H1 (cell line): ENCODE measurements around the gene OR8B4. TPM values are rescaled to one million over a fixed set of nuclear protein-coding genes. Genes with fewer than 3 reads are reported as not detected.

Source experiments
- CTCF ChIA-PET: fragments of 300-600 bp; sonication (Branson Sonifier 250); formaldehyde crosslinking; loops from one replicate; lab custom pipeline; 2021; ENCODE audit not compliant: partially characterized antibody; lab: Charles Lee
- POLR2A ChIA-PET: fragments of 300-600 bp; sonication (Branson Sonifier 250); formaldehyde crosslinking; loops from one replicate; lab custom pipeline; 2021; ENCODE audit warnings: inconsistent platforms; ENCODE audit not compliant: partially characterized antibody; lab: Charles Lee
- DNase-seq, 2 experiments: peaks; one replicate each; pipeline versions ENCODE4 v3.0.0 to v3.0.0-alpha.2; 2010 to 2022; ENCODE audit warnings: low spot score in 2 of 2, low read depth in 1 of 2, mixed read lengths in 1 of 2
- FAIRE-seq: peaks from 2 replicates; lab custom pipeline; 2011; peaks lifted over from hg19 to GRCh38; lab: Jason Lieb, UNC
- H2AFZ ChIP-seq: 2 replicates; pipeline ENCODE4 v1.8.1; 2012; ENCODE audit warnings: low read length, inconsistent platforms
- H2AK5ac ChIP-seq: 2 replicates; pipeline ENCODE4 v1.6.1; 2013; ENCODE audit warnings: low read depth, low read length
- H2BK120ac ChIP-seq: replicated peaks from 2 replicates; pipeline ENCODE3; 2013; ENCODE audit warnings: low read depth, low read length, inconsistent platforms
- H2BK12ac ChIP-seq: 2 replicates; pipeline ENCODE4 v1.6.1; 2013; ENCODE audit warnings: low read depth, low read length
- H2BK15ac ChIP-seq: 2 replicates; pipeline ENCODE4 v1.6.1; 2013; ENCODE audit warnings: low read length
- H2BK20ac ChIP-seq: 2 replicates; pipeline ENCODE4 v1.6.1; 2013; ENCODE audit warnings: low read length
- H2BK5ac ChIP-seq: 2 replicates; pipeline ENCODE4 v1.6.1; 2013; ENCODE audit warnings: low read depth, low read length
- H3K14ac ChIP-seq: 2 replicates; pipeline ENCODE4 v1.6.1; 2013; ENCODE audit warnings: inconsistent platforms; ENCODE audit not compliant: insufficient read length
- H3K18ac ChIP-seq: 2 replicates; pipeline ENCODE4 v1.6.1; 2013; ENCODE audit warnings: low read length; ENCODE audit errors: extremely low read depth
- H3K23ac ChIP-seq: 2 replicates; pipeline ENCODE4 v1.6.1; 2013; ENCODE audit warnings: inconsistent platforms; ENCODE audit not compliant: insufficient read length
- H3K23me2 ChIP-seq: 2 replicates; pipeline ENCODE4 v1.6.1; 2013; ENCODE audit warnings: low read depth, low read length
- H3K27ac ChIP-seq: 2 replicates; pipeline ENCODE4 v1.6.1; 2011; ENCODE audit warnings: low read depth, low read length, inconsistent platforms
- H3K27me3 ChIP-seq, 4 experiments: replicated peaks in 1 of 4; 1 replicate in 1 of 4; 2 replicates in 3 of 4; pipeline versions ENCODE4 v1.6.1 to v1.8.1; 2011 to 2013; ENCODE audit warnings: low read length in 3 of 4, mild to moderate bottlenecking in 3 of 4, inconsistent platforms in 2 of 4, mixed read lengths in 2 of 4, moderate library complexity in 1 of 4; ENCODE audit not compliant: control insufficient read depth in 3 of 4, insufficient read depth in 3 of 4; ENCODE audit errors: extremely low read depth in 1 of 4
- H3K36me3 ChIP-seq, 4 experiments: 2 replicates each; pipeline versions ENCODE4 v1.6.1 to v1.8.1; 2011 to 2013; ENCODE audit warnings: mild to moderate bottlenecking in 4 of 4, low read length in 3 of 4, moderate library complexity in 2 of 4, control low read depth in 1 of 4, inconsistent platforms in 1 of 4; ENCODE audit not compliant: insufficient read depth in 4 of 4, control insufficient read depth in 2 of 4
- H3K4ac ChIP-seq: replicated peaks from 2 replicates; pipeline ENCODE3; 2013; ENCODE audit warnings: low read length, low read depth, mixed read lengths, inconsistent platforms; ENCODE audit not compliant: insufficient read length
- H3K4me1 ChIP-seq, 4 experiments: replicated peaks in 1 of 4; 1 replicate in 1 of 4; 2 replicates in 3 of 4; pipeline versions ENCODE4 v1.6.1 to v1.8.1; 2011 to 2013; ENCODE audit warnings: low read length in 3 of 4, inconsistent platforms in 2 of 4, mixed read lengths in 1 of 4; ENCODE audit not compliant: insufficient read depth in 4 of 4, control insufficient read depth in 3 of 4
- H3K4me2 ChIP-seq, 2 experiments: 2 replicates each; pipeline versions ENCODE4 v1.6.1 to v1.8.1; 2011 to 2013; ENCODE audit warnings: low read depth in 2 of 2, low read length in 2 of 2, control low read depth in 1 of 2, inconsistent platforms in 1 of 2, mild to moderate bottlenecking in 1 of 2; ENCODE audit not compliant: insufficient read depth in 1 of 2
- H3K4me3 ChIP-seq, 4 experiments: fragments of 200-600, 300-600 bp in 1 of 4; sonication (generic), shearing (Covaris generic), sonication (Bioruptor Twin) in 1 of 4; 2 replicates each; pipeline versions ENCODE4 v1.5.1 to v1.8.1; 2011 to 2016; ENCODE audit warnings: low read length in 4 of 4, low read depth in 3 of 4, control low read depth in 2 of 4, inconsistent platforms in 2 of 4, mild to moderate bottlenecking in 2 of 4, mixed read lengths in 1 of 4, moderate library complexity in 1 of 4; ENCODE audit not compliant: insufficient read depth in 2 of 4; ENCODE audit errors: extremely low read depth in 1 of 4
- H3K56ac ChIP-seq: replicated peaks from 2 replicates; pipeline ENCODE3; 2013; ENCODE audit warnings: low read depth, mild to moderate bottlenecking, mixed read lengths, low read length, inconsistent platforms; ENCODE audit not compliant: insufficient read length
- H3K79me1 ChIP-seq: 2 replicates; pipeline ENCODE4 v1.6.1; 2013; ENCODE audit warnings: low read depth, low read length, control low read depth
- H3K79me2 ChIP-seq, 2 experiments: 2 replicates each; pipeline versions ENCODE4 v1.6.1 to v1.8.1; 2012 to 2013; ENCODE audit warnings: low read length in 2 of 2, mild to moderate bottlenecking in 2 of 2, inconsistent platforms in 1 of 2; ENCODE audit not compliant: insufficient read depth in 2 of 2, control insufficient read depth in 1 of 2
- H3K9ac ChIP-seq, 4 experiments: replicated peaks in 1 of 4; 1 replicate in 1 of 4; 2 replicates in 3 of 4; pipeline versions ENCODE4 v1.6.1 to v1.8.1; 2011 to 2013; ENCODE audit warnings: low read depth in 3 of 4, low read length in 3 of 4, control low read depth in 2 of 4, mild to moderate bottlenecking in 2 of 4, moderate library complexity in 2 of 4, inconsistent platforms in 1 of 4; ENCODE audit errors: extremely low read depth in 1 of 4
- H3K9me3 ChIP-seq, 2 experiments: 2 replicates each; pipeline versions ENCODE4 v1.6.1 to v1.8.1; 2012 to 2013; ENCODE audit warnings: mild to moderate bottlenecking in 2 of 2, moderate library complexity in 2 of 2, control low read depth in 1 of 2, inconsistent platforms in 1 of 2, low read depth in 1 of 2, low read length in 1 of 2, mixed read lengths in 1 of 2; ENCODE audit not compliant: insufficient read depth in 2 of 2
- H4K20me1 ChIP-seq, 2 experiments: replicated peaks in 1 of 2; 2 replicates each; pipeline versions ENCODE3 to v1.8.1; 2011 to 2013; ENCODE audit warnings: inconsistent platforms in 2 of 2, low read length in 2 of 2, mild to moderate bottlenecking in 1 of 2; ENCODE audit not compliant: insufficient read depth in 2 of 2, control insufficient read depth in 1 of 2
- H4K5ac ChIP-seq: 2 replicates; pipeline ENCODE4 v1.6.1; 2013; ENCODE audit warnings: low read length, low read depth, mixed read lengths, inconsistent platforms; ENCODE audit not compliant: insufficient read length
- H4K8ac ChIP-seq: 2 replicates; pipeline ENCODE4 v1.8.0; 2013; ENCODE audit warnings: mild to moderate bottlenecking, moderate library complexity, low read length, inconsistent platforms; ENCODE audit not compliant: insufficient read depth; ENCODE audit errors: extremely low read depth
- H4K91ac ChIP-seq: replicated peaks from 2 replicates; pipeline ENCODE3; 2013; ENCODE audit warnings: low read length, mixed read lengths, inconsistent platforms; ENCODE audit not compliant: insufficient read length
- BCL11A ChIP-seq, 2 experiments: IDR thresholded peaks; one replicate each; pipeline ENCODE4 v1.6.1; 2011; ENCODE audit warnings: low read depth in 2 of 2, low read length in 2 of 2, mild to moderate bottlenecking in 2 of 2
- RNF2 ChIP-seq: fragments of 200-900, 300-1000 bp; sonication (generic); IDR thresholded peaks from 2 replicates; pipeline ENCODE4 v1.7.1; 2016; ENCODE audit warnings: borderline replicate concordance, low read depth, mild to moderate bottlenecking, antibody characterized with exemption, low read length; ENCODE audit not compliant: poor library complexity, severe bottlenecking; ENCODE audit errors: missing control alignments
- TAF7 ChIP-seq: optimal IDR thresholded peaks from 2 replicates; pipeline ENCODE3; 2011; ENCODE audit warnings: low read depth, mild to moderate bottlenecking, inconsistent platforms, low read length, moderate library complexity, borderline replicate concordance
- WGBS, 2 experiments: shearing (Covaris generic) in 1 of 2; methylation state at CpG; one replicate each; pipeline versions ENCODE4 v1.1.6 to v1.1.7; 2013 to 2015; ENCODE audit warnings: low lambda C conversion rate in 2 of 2, mixed read lengths in 2 of 2, inconsistent platforms in 1 of 2, low coverage in 1 of 2, missing lambda C conversion rate in 1 of 2; ENCODE audit not compliant: insufficient replicate concordance in 2 of 2, insufficient coverage in 1 of 2, insufficient read length in 1 of 2; ENCODE audit errors: extremely low coverage in 1 of 2, missing lambda C conversion rate in 1 of 2; 5-methylcytosine and 5-hydroxymethylcytosine counted together
- polyA plus RNA-seq, 7 experiments: library from polyadenylated mRNA; depleted of rRNA in 3 of 7; stranded (reverse) in 5 of 7; unstranded in 2 of 7; fragments of >200 nt in 5 of 7; fragments of 200-250 nt in 2 of 7; gene quantifications; 1 replicate in 5 of 7; 2 replicates in 1 of 7; 4 replicates in 1 of 7; pipeline versions ENCODE4 v1.2.1 to v1.2.3, GENCODE V29; 2011 to 2013; ENCODE audit warnings: missing spikeins in 2 of 7, mixed read lengths in 2 of 7
- total RNA-seq: library from RNA; stranded (reverse); fragmentation: NEBNext Ultra II Directional; extraction: Animal tissue kit (Norgen Biotek cat#: 25700); gene quantifications from 2 replicates; pipeline ENCODE4 v1.2.1, GENCODE V29; 2021

OR8B4 gene
- total and polyA plus RNA-seq, 2 of the 8 experiments (the other 6 are each of a cell fraction or from before 2014, with no cell fraction given): not detected

DNA sequence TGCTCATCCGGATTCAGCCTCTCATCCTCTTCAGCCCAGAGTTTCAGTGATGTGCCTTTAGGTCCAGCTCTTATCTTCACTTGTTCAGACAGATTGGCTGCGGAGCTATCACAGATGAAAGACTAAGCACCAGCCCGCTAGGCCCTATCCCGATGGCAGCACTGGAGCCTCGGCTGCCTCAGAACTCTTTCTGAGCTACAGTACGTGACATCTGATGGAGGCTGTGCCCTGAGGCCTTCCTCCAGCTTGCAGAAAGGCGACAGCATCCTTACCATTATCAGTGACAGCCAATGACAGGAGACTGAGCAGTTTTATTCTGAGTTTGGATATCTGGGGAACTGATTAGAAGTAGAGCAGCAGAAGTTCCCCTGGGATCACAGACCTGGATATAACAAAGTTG lies 16.8 kb upstream of the OR8B4 start:
- H3K14ac ChIP-seq: no peak overlapping the region
- no peaks in the 10 kb centered on the region for H3K27me3 ChIP-seq
- no peak overlapping the region for H3K4ac ChIP-seq
- no peak for DNase-seq
- H2BK12ac ChIP-seq: no peak overlapping the region
- no peak overlapping the region for H4K8ac ChIP-seq
- no peak overlapping the region for H3K27ac ChIP-seq
- no peak overlapping the region for H2BK120ac ChIP-seq
- ChIA-PET CTCF (interaction anchor here (0.9 to 3.7 kb wide), 8 partner anchors 9 to 178 kb away, joined by 3 to 20 read pairs (median 4); no protein-coding TSS in a partner anchor), POLR2A (no interaction called here)
- no peak overlapping the region for H3K18ac ChIP-seq
- no peak overlapping the region for H2AFZ ChIP-seq
- H3K9ac ChIP-seq: no peak overlapping the region
- no peak overlapping the region for H2BK15ac ChIP-seq
- no peak for FAIRE-seq
- H3K36me3 ChIP-seq: no peaks in the 10 kb centered on the region
- H3K4me1 ChIP-seq: no peaks in the 10 kb centered on the region
- H4K91ac ChIP-seq: no peak overlapping the region
- 93% methylated on average over 7 of the region's 7 CpGs; no CpG with 5 or more reads in 1 of the 2 experiments for WGBS, 2 experiments
- TF ChIP-seq TAF7 (no peak), RNF2 (no peak), BCL11A (IDR thresholded peaks at IDR 0.05; ENCODE audit: low read depth in 2 of 2, low read length in 2 of 2) (no peak)
- TF ChIP-seq, all 59 proteins: peak for 0
- Histone ChIP-seq H3K4me3 (no peak overlapping the region), H3K79me2 (no peaks in the 10 kb centered on the region), H2BK5ac (no peak overlapping the region), H4K5ac (no peak overlapping the region), H2AK5ac (no peak overlapping the region), H3K23me2 (no peaks in the 10 kb centered on the region), H2BK20ac (no peak overlapping the region), H3K56ac (no peak overlapping the region), H3K4me2 (no peak overlapping the region), H4K20me1 (no peaks in the 10 kb centered on the region), H3K79me1 (no peaks in the 10 kb centered on the region), H3K9me3 (peaks cover 0 to 2% of the 10 kb centered on the region in 2 experiments; a peak in 1 of 4 replicates), H3K23ac (no peak overlapping the region)
